Cerebellar nuclear complex (tissue), 1 donor: ENCODE results near the gene SLC1A2.

Experiments
- DNase-seq, 2 experiments: peaks; one replicate each; lab custom pipeline; 2025; lab: John Stamatoyannopoulos, UW

SLC1A2 gene

DNA sequence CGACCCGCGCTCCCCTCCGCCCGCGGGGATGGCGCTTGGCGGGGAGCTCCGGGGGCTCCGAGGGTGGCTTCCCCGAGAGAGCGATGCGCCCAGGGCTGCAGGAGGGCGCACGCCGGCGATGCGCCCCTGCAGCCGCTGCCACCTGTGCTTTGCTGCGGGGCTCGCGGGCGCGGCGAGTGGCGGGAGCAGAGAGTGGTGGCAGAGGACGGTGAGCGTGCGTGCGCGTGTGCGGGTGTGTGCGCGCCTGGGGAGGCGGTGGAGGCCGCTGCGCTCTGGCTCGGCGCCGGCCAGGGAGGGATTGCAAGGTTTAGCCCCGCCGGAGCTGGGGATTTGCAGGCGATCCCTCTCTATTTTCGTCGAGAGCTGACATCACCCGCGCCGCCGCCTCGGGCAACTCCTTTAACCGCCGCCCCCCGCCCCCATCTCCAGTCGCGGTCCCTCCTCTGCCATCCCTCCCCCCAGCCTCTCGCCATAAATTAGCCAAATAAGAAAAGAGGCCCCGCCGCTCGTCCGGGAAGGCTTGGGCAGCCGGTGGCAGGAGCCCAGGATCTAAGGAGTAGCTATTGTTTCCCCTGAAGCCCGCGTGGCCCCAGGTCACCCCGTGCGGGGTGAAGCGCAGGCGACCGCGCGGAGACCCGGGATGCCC lies at the start of gene SLC1A2:
Gene SLC1A2, minus strand, starts transcription at position 375 of the 646 bp plus-strand sequence. CDS start 592 bp downstream, outside the sequence.
- DNase-seq, result no peak

DNA sequence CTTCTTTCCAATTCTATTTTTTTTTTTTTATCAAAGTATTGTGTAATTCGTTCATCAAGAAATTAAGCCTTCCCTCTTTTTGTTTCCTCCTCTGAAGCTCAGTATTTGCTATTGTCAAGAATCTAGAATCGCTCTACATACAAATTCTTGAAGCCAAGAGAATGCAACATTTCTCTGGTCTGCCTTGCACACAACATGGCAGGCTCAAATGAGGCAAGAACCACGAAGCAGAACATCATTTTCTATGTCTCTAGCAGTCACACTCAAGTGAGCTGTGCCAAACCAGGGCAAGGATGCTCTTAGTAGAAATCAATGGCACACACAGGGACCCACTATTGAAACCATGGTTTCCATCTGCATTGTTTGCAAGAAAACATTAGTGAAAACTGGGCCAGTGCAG lies 46.7 kb upstream of the SLC1A2 start:
- no peak for DNase-seq

DNA sequence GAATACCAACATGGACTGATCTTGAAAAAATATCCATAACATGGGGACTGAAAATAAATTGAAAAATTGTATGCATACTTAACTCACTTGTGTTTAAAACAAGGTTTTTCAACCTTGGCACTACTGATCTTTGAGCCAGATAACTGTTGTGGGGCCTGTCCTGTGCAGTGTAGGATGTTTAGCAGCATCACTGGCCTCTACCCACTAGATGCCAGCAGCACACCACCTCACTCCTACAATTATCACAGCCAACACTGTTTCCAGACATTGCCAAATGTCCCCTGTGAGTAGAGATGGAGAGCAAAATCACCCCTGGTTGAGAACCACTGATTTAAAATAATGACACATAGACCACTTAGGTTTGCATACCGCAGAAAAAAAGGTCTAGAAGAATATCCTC lies 45.0 kb upstream of the SLC1A2 start:
- DNase-seq, result no peak

DNA sequence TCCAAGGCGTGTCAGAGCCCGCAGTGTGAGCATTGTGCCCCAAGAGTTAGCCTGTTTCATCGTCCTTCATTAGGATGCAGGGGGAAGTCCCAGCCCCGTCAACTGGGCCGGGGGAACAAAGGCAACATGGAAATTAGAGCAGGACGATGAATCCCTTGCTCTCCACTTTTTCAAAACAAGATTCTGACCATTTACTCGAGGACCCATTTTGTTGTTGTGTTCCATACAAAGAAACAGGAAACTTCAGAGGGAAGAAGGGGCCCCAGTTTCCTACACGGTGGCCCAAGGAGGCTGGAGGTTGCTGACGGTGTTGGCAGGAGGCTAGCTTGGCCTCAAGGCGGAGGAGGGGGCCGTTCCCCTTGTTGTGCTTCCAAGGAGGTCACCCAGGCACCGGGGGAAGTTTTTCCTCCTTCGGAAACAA lies 44.0 kb upstream of the SLC1A2 start:
- no peak for DNase-seq

DNA sequence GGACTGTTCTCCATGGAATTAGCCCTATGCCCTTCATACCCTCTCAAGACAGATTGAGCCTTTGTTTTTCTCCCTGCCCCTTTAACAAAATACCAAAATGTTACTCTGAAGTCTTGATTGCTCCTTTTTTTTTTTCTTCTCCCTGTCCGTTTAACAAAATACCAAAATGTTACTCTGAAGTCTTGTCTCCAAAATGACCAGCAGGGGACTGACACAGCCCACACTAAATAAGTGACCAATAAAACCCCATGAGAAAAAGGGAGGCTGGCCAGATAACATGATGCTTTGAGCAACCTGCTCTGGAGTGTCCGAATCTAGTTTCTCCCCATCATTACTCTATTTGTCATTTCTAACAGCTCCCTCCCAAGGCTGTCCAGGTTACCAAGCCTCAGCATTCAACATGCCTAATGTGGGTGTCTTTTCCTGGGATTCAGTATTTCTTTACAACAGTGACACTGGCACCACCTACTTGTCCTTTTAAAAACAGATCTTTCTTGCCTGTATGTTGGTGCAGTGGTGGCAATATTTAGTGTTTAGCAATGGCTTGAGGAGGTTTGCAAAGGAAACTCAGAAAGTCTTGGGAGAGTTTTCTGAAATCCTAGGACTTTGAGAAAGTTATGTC lies 42.7 kb upstream of the SLC1A2 start:
- DNase-seq, result no peak

DNA sequence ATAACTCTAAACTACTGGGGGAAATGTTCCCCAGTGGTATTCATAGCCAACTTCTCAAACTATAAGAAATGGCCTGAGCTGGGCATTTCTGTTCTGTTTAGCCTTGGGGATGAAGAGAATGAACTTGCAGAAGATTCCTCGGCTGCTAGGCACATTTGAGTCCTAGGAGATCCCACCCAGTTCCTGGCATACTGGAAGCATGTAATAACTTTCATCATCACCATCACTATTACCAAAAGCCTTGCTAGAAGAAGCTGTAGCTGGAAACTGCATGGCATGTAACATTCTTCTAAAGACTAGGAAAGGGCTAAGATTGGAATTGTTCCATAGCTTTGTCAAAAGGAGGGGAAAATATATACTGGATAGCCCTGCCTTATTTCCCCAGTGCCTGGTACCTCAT lies 40.1 kb upstream of the SLC1A2 start:
- DNase-seq, result no peak

DNA sequence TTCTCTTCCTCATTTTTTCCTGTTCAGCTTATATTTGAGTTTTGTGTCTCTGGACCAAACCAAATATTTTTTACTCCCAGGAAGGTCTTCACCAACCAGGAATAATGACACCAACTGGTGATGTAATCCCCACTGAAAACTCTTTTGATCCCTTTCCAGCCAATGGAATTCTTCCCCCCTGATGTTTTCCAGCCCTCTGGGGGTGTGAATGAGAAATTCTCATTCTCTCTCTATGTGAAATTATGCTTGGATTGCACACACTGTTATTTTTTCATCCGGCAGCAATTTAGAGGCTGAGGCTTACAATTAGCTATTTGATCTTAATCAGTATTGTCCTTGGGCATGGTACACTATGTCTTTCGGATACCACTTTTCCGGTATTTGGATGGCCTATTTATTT lies 39.5 kb upstream of the SLC1A2 start:
- DNase-seq, result no peak

DNA sequence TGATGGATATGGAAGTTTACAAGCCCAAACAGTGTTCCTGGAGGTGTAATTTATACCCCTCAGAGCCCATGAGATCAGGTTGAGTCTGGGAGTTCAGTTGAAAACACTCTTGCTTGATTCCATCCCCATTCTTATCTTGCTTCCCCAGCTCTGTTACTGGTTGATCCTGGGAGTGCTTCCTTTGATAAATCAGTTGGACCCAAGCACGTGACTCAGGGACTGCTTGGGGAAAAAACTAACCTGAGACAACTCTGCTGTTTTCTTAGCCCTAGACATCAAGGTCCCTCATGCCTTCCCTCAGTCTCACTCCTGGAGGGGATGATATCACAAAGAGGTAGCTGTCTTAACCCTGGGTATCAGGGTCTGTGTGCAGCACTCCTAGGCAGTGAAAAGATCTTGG lies 35.0 kb upstream of the SLC1A2 start:
- no peak for DNase-seq

DNA sequence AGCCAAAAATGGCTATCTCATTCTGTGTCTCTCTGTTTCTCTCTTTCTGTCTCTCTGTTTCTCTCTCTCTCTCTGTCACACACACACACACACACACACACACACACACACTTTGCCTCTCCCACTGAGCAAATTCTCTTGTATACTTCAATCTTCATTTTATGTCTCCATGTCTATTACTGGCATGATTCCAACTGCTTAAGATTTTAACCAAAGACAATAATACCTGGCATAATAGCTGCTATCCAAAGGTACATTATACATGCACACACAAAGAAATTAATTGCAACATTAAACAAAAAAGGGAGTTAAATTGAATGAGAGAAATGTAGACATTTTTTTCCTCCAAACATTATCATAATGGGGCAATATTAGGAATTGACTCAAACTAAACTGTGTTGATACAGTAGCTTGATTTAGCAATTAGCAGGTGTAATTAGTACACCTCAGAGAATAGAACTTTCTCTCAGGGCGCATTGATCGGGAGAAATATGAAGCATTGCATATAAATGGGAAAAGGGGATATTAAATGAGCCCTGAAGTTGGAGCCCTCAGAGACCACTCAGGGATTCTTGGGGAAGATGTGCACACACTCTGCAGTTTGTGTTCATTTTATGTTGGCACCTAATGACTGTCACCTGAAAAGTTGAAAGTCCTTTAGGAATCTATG lies 17.4 kb upstream of the SLC1A2 start:
- DNase-seq, result no peak

DNA sequence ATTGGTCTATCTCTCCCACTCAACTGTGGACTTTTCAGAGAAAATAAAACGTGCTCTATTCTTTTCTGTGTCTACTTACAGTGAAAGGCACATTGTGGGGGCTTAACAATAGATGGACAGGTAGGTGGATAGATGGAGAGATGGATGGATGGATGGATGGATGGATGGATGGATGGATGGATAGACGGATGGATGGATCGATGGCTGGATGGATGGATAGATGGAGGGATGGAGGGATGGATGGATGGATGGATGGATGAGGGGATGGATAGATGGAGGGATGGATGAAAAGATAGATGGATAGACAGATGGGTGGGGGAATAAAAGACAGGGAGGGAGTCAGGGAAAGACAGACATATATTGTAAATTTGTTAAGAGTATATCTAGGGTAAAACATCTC lies 14.2 kb upstream of the SLC1A2 start:
- no peak for DNase-seq

DNA sequence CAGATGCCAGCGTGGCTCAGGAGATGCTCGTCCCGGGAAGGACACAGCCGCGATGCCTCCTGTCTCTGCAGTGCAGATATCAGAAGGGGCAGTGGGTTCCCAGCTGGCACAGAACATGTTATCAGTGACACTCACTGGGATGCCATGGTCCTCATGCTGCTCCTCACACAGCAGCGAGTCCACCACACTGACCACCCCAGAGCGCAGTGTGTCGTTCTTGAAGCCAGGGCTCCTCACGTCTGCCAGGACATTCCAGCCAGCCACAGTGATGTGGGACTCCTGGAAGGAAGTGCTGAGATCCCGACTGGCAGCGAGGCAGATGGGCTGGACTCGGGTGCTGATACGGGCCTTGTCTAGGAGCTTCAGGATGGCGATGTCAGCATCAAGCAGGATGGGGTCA lies 13.1 kb upstream of the SLC1A2 start:
- no peak for DNase-seq

DNA sequence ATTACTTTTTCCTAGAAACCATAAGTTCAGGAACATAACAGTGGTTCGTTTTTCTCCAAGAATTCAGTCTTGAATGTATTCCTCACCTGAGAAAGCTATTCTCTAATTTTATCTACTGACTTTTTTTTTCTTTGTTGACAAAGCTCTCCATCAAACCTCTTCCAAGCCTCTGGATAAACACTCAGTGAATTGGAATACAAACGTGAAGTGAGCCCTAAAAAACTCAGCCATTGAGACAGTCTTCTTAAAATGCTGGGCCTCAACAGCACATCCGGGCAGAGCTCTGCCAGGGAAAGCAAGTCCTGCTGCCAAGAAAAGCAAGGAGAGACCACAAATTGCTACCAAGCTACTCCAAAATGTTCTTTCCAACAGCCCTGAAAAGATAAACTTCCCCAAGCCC lies 7.7 kb upstream of the SLC1A2 start:
- no peak for DNase-seq

DNA sequence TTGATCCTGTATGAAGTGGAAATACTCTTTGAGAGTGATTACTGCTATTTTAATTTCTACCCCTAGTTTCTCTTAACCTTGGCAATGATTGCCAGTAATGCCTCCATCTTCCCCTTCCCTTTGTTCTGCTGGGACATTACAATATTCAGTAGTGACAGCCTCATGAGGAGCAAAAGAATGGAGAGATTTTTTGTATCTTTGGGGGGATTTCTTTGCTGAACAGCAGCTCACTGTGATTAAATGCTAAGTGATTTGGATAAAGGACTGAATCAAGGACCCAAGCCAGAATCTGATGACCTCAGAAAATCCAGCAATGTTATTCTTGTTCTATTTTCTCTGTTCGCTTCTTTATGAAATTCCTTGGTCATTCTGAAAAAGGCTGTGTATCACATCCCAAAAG lies 7.0 kb upstream of the SLC1A2 start:
- no peak for DNase-seq

DNA sequence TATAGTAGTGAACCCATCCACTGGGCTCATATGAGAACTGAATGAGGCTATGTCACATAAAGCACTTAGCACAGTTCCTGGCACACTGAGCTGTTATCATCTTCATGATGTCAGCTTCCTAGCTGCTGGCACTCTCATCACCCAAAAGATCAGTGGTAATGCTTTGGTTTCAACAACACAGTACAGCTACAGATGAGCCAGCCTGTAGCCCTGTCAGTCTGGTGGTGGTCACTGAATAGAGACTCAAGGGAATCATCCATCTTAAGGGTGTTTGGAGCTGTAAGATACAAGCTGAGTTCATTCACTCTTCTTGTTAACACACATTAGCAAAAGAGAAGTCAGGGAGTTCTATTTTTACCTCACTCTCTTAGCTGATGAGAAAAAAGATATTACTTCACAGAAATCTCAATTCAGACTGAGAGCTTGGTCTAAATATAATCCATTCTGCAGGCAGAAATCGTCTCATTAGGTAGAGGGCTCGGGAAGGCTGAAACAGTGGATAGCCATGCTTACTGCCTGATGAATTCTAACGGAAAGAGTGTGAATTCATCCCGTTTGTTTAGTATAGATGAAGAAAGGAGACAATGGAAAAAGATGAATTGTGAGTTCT lies 6.3 kb upstream of the SLC1A2 start:
- DNase-seq, result no peak

DNA sequence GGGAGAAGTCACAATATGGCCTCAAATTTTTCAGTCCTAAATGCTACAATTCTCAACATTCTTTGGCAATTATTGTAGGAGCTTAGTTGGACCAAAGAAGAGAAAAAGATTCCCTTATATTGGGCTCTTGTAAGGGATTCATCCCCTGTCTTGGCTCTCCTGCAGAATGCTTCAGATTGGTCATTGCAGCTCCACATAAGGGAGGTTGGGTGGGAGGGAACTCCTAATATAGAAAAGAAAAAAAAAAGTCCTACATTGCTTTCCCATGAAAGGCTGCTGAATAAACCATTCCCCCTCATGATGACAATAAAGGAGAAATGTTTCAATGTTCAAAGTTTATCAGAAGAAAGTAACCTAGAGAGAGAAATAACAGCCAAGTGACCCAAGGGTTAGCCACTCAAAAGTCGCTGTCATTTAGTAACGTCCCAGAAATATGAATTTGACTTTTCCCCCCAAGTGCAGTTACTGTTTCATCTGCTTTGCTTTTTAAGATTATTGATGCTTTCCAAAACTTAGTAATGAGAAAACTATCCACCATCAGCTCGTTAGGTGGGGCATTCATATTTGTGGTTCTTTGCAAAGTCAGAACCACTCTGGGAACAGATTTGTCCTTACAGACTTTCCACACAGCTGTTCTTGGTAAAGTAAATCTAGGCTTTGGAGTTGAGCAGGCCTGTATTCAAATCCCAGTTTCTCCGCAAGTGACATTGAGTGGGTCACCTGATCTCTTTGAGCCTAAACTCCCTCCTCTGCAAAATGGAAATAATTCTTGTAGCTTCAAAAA lies 5.0 kb upstream of the SLC1A2 start:
- DNase-seq, result no peak

DNA sequence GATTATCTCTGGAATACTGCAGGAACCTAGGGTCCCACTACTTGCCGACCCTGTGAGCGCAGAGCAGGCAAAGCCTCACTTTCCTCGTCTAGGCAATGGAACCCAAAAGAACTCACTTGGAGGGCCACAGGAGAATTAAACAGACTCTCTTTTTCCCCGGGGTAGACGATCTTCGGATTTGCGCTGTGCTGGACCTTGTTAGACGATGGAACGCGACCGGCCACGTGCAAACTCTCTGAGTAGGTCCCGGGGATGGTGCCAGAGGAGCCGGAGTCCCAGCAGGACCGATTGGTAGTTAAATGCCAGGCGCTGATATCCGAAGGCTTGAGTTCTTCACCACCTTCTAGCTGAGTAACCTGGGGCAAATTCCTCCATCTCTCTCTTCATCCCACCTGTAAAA lies 1.0 kb upstream of the SLC1A2 start:
- no peak for DNase-seq

DNA sequence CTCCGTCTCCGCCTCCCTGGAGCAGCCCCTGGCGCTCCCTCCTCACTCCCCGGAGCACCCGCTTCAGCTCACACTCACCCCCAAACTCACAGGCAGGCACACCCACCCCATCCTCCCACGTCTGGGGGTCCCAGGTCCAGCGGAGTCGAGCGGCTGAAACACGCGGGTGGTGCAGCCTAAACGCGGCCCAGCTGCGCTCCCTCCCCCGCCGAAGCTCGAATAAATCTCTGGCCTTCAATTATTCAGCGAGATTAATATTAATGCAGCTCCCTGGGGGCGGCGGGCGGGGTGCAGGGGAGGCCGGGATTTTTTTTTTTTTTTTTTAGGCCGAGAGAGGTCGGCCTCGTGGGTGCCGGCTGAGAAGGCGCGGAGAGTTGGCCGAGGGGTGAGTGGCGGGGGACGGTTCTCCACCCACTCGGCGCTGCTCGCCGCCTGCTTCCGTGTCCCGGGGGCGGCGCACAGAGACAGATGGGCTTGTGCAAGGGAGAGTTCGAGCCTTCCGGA lies 524 bp upstream of the SLC1A2 start:
- no peak for DNase-seq

DNA sequence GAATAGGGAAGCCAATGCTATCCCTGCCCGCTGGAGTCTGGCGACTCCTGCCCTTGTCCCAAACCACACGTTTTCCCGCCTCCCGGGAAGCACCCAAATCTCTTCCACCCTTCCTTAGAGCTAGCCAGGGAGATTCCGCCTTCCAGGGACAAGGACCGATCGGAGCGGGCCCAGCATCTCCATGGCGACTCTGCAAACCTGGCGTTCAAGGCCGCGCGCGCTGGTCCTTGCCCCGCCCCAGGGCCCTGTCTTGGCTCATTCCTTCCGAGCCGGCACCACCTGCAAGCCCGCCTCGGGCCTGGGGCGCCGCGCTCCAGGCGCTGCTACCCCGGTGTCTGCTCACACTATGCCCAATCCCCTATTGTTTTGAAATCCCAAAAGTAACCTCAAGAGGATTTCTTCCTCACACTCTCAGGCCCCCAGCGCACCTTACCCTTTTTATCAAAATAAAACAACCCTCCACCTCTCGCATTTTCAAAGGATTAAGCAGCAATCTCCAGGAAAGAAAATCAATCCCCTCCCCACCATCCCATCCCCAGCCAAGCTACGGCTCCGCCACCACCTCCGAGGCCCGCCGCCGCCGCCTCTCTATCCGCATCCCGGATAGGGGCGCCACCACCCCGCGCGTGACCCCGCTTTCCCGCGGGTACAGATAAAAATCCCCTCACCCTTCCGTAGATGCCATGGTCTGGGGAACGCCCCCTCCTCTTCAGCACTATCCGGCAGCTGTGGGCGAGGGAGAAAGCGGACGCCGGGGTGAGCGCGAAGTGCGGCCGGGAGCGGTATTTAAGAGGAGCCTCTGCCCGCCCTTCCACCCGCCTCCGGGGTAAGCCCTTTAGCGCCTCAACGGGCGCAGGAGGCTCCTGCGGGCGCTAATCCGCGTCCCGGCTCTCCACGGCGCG lies 825 bp downstream of the SLC1A2 start:
- no peak for DNase-seq

DNA sequence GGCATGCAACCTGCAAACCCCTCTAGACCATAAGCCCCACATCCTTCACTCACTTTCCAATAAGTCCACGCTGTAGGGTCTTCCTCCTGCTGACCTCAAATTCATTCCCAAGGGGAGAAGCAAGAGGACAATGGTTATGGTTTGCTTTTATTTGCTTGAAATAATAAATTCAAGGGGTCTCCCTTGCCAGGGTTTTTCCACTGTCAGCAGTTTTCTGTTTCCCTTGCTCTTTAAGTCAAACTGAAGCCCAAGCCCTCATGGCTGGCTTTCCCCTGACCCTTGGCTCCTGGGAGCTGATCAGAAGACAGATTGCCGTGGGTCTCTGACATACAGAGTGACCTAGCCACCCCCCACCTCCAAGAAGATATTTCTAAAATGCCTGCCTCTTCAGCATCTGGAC lies 3.9 kb downstream of the SLC1A2 start:
- no peak for DNase-seq

DNA sequence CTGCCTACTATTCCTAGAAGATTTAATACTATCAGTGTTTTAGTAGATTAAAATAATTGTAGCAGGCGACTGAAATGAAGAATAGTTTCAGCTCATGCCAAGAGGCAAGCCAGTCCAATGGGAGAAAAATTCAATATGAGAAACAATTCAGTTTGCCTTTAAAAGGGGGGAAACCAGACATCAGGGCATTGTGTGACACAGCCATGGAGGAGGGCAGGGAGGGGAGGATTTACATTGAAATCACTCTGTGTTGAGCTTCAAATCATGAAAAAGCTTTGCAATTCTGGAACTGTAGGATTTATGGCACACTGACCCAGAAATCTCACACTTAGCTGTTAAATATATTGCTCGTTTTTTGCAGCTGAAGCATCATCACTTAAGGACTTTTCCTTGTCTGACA lies 4.6 kb downstream of the SLC1A2 start:
- no peak for DNase-seq

DNA sequence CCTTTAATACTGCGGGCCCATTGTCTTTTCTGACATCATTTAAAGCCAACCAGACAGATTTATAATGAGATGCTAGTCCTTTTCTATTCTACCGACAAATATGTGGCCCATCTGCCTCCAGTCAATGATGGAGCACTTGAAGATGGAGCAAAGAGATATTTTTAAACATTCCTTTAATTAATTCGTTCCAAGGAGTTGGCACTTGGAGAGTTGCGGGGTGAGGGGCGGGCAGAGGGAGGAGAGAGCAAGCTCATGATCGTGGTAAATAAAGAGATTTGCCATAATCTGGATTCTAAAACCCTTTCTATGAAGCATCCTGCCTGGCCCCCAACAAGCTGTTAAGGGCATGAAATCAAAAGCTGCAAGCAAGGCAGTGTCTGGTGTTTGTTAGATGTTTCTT lies 5.0 kb downstream of the SLC1A2 start:
- DNase-seq, result no peak
